ENCODE data around the gene MED14. TPM values are rescaled to one million over a fixed set of nuclear protein-coding genes. Genes with fewer than 3 reads are reported as not detected.

Gene MED14
- total and polyA plus RNA-seq, 2 of the 13 experiments (the other 11 are each of a cell fraction or from before 2014, with no cell fraction given), result 10.2 to 16.3 TPM

DNA sequence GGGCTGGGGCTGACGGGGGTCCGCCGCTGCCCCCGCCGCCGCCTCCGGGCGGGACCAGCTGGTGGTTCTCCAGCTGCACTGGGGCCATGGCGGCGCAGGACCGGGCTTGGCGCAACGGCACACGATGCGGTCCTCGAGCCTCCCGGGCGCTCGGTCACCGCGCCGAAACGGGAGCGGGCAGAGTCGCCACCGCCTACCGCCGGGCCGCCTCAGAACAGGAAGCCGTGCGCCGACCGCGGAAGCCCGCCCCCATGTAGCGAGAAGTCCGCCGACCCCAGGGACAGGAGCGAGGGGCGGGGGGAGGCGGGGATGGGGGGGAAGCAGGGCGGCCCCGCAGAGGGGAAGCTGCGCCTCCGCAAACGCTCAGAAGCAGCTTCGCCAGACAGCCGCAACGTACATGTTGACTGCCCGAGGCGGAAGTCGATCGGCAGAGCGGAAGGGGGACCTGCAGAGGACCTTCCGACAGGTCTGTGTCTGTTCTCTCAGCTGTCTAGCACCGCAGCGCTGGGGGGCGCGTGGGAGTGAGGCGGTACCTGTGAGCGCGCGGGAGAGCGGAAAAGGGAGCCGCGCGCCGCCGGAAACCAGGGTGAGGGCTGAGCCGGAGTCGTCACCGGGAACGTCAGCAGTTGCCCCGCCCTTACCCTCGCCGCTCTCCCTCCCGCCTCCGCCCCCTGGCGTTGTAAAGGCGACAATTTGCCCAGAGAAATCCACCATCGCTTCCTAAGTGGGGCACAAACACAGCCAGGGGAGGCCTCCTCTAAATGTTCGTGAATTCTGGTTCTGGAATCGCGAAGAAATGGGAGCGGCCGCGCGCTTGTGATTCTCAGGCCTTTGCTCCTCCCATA is at the start of gene MED14 (continued):
- TF ChIP-seq, protein P1, sequence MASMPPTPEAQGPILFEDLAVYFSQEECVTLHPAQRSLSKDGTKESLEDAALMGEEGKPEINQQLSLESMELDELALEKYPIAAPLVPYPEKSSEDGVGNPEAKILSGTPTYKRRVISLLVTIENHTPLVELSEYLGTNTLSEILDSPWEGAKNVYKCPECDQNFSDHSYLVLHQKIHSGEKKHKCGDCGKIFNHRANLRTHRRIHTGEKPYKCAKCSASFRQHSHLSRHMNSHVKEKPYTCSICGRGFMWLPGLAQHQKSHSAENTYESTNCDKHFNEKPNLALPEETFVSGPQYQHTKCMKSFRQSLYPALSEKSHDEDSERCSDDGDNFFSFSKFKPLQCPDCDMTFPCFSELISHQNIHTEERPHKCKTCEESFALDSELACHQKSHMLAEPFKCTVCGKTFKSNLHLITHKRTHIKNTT (CRISPR knock-in tag; IDR thresholded peaks at IDR 0.05), result no peak
- TF ChIP-seq ZNF205 (CRISPR knock-in tag; IDR thresholded peaks at IDR 0.05), result no peak
- TF ChIP-seq ZFAT (CRISPR knock-in tag; conservative IDR thresholded peaks at IDR 0.05), result no peak
- no peak for TF ChIP-seq ETV6 (CRISPR knock-in tag; conservative IDR thresholded peaks at IDR 0.05)
- peak; percentile 24; the same call in 1 of the 2 replicates for TF ChIP-seq RAD21 (CRISPR knock-in tag; IDR thresholded peaks at IDR 0.05)
- no peak for TF ChIP-seq CC2D1A (CRISPR knock-in tag; IDR thresholded peaks at IDR 0.05)
- TF ChIP-seq, protein P2, sequence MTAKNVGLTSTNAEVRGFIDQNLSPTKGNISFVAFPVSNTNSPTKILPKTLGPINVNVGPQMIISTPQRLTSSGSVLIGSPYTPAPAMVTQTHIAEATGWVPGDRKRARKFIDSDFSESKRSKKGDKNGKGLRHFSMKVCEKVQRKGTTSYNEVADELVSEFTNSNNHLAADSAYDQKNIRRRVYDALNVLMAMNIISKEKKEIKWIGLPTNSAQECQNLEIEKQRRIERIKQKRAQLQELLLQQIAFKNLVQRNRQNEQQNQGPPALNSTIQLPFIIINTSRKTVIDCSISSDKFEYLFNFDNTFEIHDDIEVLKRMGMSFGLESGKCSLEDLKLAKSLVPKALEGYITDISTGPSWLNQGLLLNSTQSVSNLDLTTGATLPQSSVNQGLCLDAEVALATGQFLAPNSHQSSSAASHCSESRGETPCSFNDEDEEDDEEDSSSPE (CRISPR knock-in tag; IDR thresholded peaks at IDR 0.05), result peak; percentile 74; the same call in 1 of the 2 replicates
- no peak for TF ChIP-seq ZNF232 (CRISPR knock-in tag; IDR thresholded peaks at IDR 0.05; ENCODE audit: borderline replicate concordance)
- no peak for TF ChIP-seq PCBP1 (IDR thresholded peaks at IDR 0.05; ENCODE audit: borderline replicate concordance, low read depth, low read length)
- TF ChIP-seq TAF1 (CRISPR knock-in tag; IDR thresholded peaks at IDR 0.05), result peak; percentile 65; the same call in 1 of the 2 replicates
- TF ChIP-seq, protein P3, sequence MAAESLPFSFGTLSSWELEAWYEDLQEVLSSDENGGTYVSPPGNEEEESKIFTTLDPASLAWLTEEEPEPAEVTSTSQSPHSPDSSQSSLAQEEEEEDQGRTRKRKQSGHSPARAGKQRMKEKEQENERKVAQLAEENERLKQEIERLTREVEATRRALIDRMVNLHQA (CRISPR knock-in tag; IDR thresholded peaks at IDR 0.05), result no peak
- no peak for TF ChIP-seq ZFP36L2 (CRISPR knock-in tag; IDR thresholded peaks at IDR 0.05)
- TF ChIP-seq, protein P4, sequence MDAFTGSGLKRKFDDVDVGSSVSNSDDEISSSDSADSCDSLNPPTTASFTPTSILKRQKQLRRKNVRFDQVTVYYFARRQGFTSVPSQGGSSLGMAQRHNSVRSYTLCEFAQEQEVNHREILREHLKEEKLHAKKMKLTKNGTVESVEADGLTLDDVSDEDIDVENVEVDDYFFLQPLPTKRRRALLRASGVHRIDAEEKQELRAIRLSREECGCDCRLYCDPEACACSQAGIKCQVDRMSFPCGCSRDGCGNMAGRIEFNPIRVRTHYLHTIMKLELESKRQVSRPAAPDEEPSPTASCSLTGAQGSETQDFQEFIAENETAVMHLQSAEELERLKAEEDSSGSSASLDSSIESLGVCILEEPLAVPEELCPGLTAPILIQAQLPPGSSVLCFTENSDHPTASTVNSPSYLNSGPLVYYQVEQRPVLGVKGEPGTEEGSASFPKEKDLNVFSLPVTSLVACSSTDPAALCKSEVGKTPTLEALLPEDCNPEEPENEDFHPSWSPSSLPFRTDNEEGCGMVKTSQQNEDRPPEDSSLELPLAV (CRISPR knock-in tag; conservative IDR thresholded peaks at IDR 0.05; ENCODE audit: low read depth), result no peak
- TF ChIP-seq ZNF615 (CRISPR knock-in tag; IDR thresholded peaks at IDR 0.05; ENCODE audit: borderline replicate concordance), result no peak
- TF ChIP-seq ISL2 (CRISPR knock-in tag; IDR thresholded peaks at IDR 0.05), result no peak
- TF ChIP-seq SP5 (CRISPR knock-in tag; IDR thresholded peaks at IDR 0.05; ENCODE audit: borderline replicate concordance, low read depth), result peak; percentile 48; the same call in 1 of the 2 replicates
- 0 out of 2 replicates have a peak, but pooled peaks have one; percentile 54 for TF ChIP-seq ZMAT3 (CRISPR knock-in tag; conservative IDR thresholded peaks at IDR 0.05)
- peak; percentile 29; the same call in 1 of the 2 replicates for TF ChIP-seq CCDC6 (CRISPR knock-in tag; IDR thresholded peaks at IDR 0.05)

Data from HepG2 (cell line).